HepG2 (cell line): ENCODE measurements around the gene RMI2. TPM values are rescaled to one million over a fixed set of nuclear protein-coding genes. Genes with fewer than 3 reads are reported as not detected.
A peak's percentile ranks its signal among the peaks of the same experiment; 100 is the strongest.

ENCODE experiments used
- CBX2 ChIP-seq, 2 experiments: fragments of 200-600 bp in 1 of 2; sonication (generic); formaldehyde crosslinking in 1 of 2; IDR thresholded peaks; 2 replicates each; pipeline versions ENCODE4 v1.7.0 to v1.8.1; 2018 to 2022; ENCODE audit warnings: low read depth in 2 of 2, low read length in 1 of 2, mild to moderate bottlenecking in 1 of 2, missing genetic modification reagents in 1 of 2
- ETV5 ChIP-seq: IDR thresholded peaks from 2 replicates; pipeline ENCODE4 v1.6.1; 2018; ENCODE audit warnings: missing biosample characterization, missing genetic modification reagents, inconsistent platforms, borderline replicate concordance
- HOMEZ ChIP-seq: IDR thresholded peaks from 2 replicates; pipeline ENCODE4 v1.6.1; 2016; ENCODE audit warnings: low read depth
- KDM5B ChIP-seq: sonication (generic); formaldehyde crosslinking; IDR thresholded peaks from 2 replicates; pipeline ENCODE4 v1.4.0; 2020; ENCODE audit warnings: missing genetic modification reagents, mild to moderate bottlenecking, borderline replicate concordance
- LCORL ChIP-seq, 2 experiments: fragments of 450-650 bp in 1 of 2; sonication (generic) in 1 of 2; formaldehyde crosslinking in 1 of 2; IDR thresholded peaks; 2 replicates each; pipeline versions ENCODE4 v1.5.0 to v1.6.1; 2017 to 2020; ENCODE audit warnings: antibody characterized with exemption in 1 of 2, missing genetic modification reagents in 1 of 2
- NR3C1 ChIP-seq: sonication (generic); formaldehyde crosslinking; IDR thresholded peaks from 2 replicates; pipeline ENCODE4 v1.4.0; 2020; ENCODE audit warnings: missing genetic modification reagents
- NRL ChIP-seq: sonication (generic); formaldehyde crosslinking; IDR thresholded peaks from 2 replicates; pipeline ENCODE4 v1.5.0; 2020; ENCODE audit warnings: missing genetic modification reagents, mild to moderate bottlenecking, moderate library complexity, borderline replicate concordance
- PAF1 ChIP-seq: IDR thresholded peaks from 2 replicates; pipeline ENCODE4 v1.6.1; 2016; ENCODE audit warnings: missing genetic modification reagents, missing compliant biosample characterization
- ZFAT ChIP-seq: sonication (generic); formaldehyde crosslinking; conservative IDR thresholded peaks from 2 replicates; pipeline ENCODE4 v1.8.1; 2023; ENCODE audit warnings: missing genetic modification reagents, inconsistent platforms
- ZFYVE20 ChIP-seq: sonication (generic); formaldehyde crosslinking; IDR thresholded peaks from 2 replicates; pipeline ENCODE4 v1.8.0; 2023; ENCODE audit warnings: low read depth, mild to moderate bottlenecking, moderate library complexity, missing genetic modification reagents, borderline replicate concordance
- ZMAT5 ChIP-seq: sonication (generic); formaldehyde crosslinking; IDR thresholded peaks from 2 replicates; pipeline ENCODE4 v1.5.0; 2020; ENCODE audit warnings: mild to moderate bottlenecking, low read depth, missing genetic modification reagents, borderline replicate concordance
- ZNF180 ChIP-seq: sonication (generic); formaldehyde crosslinking; IDR thresholded peaks from 2 replicates; pipeline ENCODE4 v1.4.0; 2020; ENCODE audit warnings: low read depth, missing genetic modification reagents, borderline replicate concordance
- ZNF235 ChIP-seq: sonication (generic); formaldehyde crosslinking; IDR thresholded peaks from 2 replicates; pipeline ENCODE4 v1.8.1; 2023; ENCODE audit warnings: mild to moderate bottlenecking, missing genetic modification reagents, borderline replicate concordance
- ZNF510 ChIP-seq: sonication (generic); formaldehyde crosslinking; IDR thresholded peaks from 2 replicates; pipeline ENCODE4 v1.4.0; 2020; ENCODE audit warnings: low read depth, mild to moderate bottlenecking, missing genetic modification reagents
- ZNF615 ChIP-seq: sonication (generic); formaldehyde crosslinking; IDR thresholded peaks from 2 replicates; pipeline ENCODE4 v1.5.0; 2020; ENCODE audit warnings: mild to moderate bottlenecking, missing genetic modification reagents, borderline replicate concordance
- ZNF816 ChIP-seq: sonication (generic); formaldehyde crosslinking; IDR thresholded peaks from 2 replicates; pipeline ENCODE4 v1.8.0; 2022; ENCODE audit warnings: missing genetic modification reagents, mild to moderate bottlenecking, borderline replicate concordance
- ZNF841 ChIP-seq: sonication (generic); formaldehyde crosslinking; IDR thresholded peaks from 2 replicates; pipeline ENCODE4 v1.8.1; 2023; ENCODE audit warnings: missing genetic modification reagents, borderline replicate concordance
- polyA plus RNA-seq, 8 experiments: library from polyadenylated mRNA; depleted of rRNA in 3 of 8; stranded (reverse) in 7 of 8; unstranded in 1 of 8; fragments of >200 nt; fragmentation: Illumina TruSeq in 4 of 8; extraction: Trizol in 4 of 8; gene quantifications; 2 replicates each; pipeline versions ENCODE4 v1.2.1 to v1.2.3, GENCODE V29; 2011 to 2016; ENCODE audit warnings: low read depth in 4 of 8, missing spikeins in 1 of 8, mixed read lengths in 1 of 8; ENCODE audit not compliant: insufficient read depth in 1 of 8
- total RNA-seq, 5 experiments: library from RNA; depleted of rRNA; stranded (reverse); fragments of >200 nt; fragmentation: Illumina TruSeq; extraction: Trizol; gene quantifications; 2 replicates each; pipeline ENCODE4 v1.2.3, GENCODE V29; 2016; ENCODE audit warnings: low read depth in 1 of 5
- TF ChIP-seq, protein P1 (sequence below): sonication (generic); formaldehyde crosslinking; conservative IDR thresholded peaks from 2 replicates; pipeline ENCODE4 v1.5.0; 2020; ENCODE audit warnings: missing genetic modification reagents
- TF ChIP-seq, protein P2 (sequence below): sonication (generic); formaldehyde crosslinking; IDR thresholded peaks from 2 replicates; pipeline ENCODE4 v1.4.0; 2020; ENCODE audit warnings: missing genetic modification reagents, mild to moderate bottlenecking, borderline replicate concordance
- TF ChIP-seq, protein P3 (sequence below): sonication (generic); formaldehyde crosslinking; IDR thresholded peaks from 2 replicates; pipeline ENCODE4 v1.5.0; 2020; ENCODE audit warnings: missing genetic modification reagents, mild to moderate bottlenecking, borderline replicate concordance

Gene RMI2
- total and polyA plus RNA-seq, 2 of the 13 experiments (the other 11 are each of a cell fraction or from before 2014, with no cell fraction given) = 24.5 to 55.7 TPM

- TF ChIP-seq ZNF510 (no peak), ZFYVE20 (CRISPR knock-in tag) (no peak), ZMAT5 (no peak), NR3C1 (no peak), ZNF841 (CRISPR knock-in tag) (no peak), ZNF235 (CRISPR knock-in tag) (no peak), HOMEZ (CRISPR knock-in tag) (no peak), ZNF615 (CRISPR knock-in tag) (no peak), KDM5B (0 out of 2 replicates have a peak, but pooled peaks have one; percentile 25), ETV5 (CRISPR knock-in tag) (no peak), ZNF180 (CRISPR knock-in tag) (no peak), ZFAT (no peak), ZNF816 (CRISPR knock-in tag) (no peak), LCORL (IDR thresholded peaks at IDR 0.05) (peak; percentile 98), LCORL (CRISPR knock-in tag; IDR thresholded peaks at IDR 0.05) (no peak), PAF1 (no peak), CBX2 (IDR thresholded peaks at IDR 0.05; ENCODE audit: low read depth, low read length) (no peak), CBX2 (CRISPR knock-in tag; IDR thresholded peaks at IDR 0.05; ENCODE audit: low read depth) (no peak), NRL (CRISPR knock-in tag) (peak; percentile 59; the same call in 1 of the 2 replicates)
- TF ChIP-seq, protein P1, sequence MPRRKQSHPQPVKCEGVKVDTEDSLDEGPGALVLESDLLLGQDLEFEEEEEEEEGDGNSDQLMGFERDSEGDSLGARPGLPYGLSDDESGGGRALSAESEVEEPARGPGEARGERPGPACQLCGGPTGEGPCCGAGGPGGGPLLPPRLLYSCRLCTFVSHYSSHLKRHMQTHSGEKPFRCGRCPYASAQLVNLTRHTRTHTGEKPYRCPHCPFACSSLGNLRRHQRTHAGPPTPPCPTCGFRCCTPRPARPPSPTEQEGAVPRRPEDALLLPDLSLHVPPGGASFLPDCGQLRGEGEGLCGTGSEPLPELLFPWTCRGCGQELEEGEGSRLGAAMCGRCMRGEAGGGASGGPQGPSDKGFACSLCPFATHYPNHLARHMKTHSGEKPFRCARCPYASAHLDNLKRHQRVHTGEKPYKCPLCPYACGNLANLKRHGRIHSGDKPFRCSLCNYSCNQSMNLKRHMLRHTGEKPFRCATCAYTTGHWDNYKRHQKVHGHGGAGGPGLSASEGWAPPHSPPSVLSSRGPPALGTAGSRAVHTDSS (CRISPR knock-in tag) = no peak
- TF ChIP-seq, protein P2, sequence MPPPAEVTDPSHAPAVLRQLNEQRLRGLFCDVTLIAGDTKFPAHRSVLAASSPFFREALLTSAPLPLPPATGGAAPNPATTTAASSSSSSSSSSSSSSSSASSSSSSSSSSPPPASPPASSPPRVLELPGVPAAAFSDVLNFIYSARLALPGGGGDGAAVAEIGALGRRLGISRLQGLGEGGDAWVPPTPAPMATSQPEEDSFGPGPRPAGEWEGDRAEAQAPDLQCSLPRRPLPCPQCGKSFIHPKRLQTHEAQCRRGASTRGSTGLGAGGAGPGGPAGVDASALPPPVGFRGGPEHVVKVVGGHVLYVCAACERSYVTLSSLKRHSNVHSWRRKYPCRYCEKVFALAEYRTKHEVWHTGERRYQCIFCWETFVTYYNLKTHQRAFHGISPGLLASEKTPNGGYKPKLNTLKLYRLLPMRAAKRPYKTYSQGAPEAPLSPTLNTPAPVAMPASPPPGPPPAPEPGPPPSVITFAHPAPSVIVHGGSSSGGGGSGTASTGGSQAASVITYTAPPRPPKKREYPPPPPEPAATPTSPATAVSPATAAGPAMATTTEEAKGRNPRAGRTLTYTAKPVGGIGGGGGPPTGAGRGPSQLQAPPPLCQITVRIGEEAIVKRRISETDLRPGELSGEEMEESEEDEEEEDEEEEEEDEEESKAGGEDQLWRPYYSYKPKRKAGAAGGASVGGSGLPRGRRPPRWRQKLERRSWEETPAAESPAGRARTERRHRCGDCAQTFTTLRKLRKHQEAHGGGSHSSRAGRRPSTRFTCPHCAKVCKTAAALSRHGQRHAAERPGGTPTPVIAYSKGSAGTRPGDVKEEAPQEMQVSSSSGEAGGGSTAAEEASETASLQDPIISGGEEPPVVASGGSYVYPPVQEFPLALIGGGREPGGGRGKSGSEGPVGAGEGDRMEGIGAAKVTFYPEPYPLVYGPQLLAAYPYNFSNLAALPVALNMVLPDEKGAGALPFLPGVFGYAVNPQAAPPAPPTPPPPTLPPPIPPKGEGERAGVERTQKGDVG (CRISPR knock-in tag) = peak; percentile 18; the same call in 1 of the 2 replicates
- TF ChIP-seq, protein P3, sequence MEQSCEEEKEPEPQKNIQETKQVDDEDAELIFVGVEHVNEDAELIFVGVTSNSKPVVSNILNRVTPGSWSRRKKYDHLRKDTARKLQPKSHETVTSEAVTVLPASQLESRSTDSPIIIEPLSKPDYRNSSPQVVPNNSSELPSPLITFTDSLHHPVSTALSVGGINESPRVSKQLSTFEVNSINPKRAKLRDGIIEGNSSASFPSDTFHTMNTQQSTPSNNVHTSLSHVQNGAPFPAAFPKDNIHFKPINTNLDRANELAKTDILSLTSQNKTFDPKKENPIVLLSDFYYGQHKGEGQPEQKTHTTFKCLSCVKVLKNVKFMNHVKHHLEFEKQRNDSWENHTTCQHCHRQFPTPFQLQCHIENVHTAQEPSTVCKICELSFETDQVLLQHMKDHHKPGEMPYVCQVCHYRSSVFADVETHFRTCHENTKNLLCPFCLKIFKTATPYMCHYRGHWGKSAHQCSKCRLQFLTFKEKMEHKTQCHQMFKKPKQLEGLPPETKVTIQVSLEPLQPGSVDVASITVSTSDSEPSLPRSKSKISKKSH (CRISPR knock-in tag) = no peak; the same call in 1 of the 2 replicates
Measured at GRCh38 chr16:11319529-11320146, 25.6 kb upstream of the RMI2 start (continued).
